Activated B cell treated with CpG ODN at 0.5 μM for 24 hours (primary cell): ENCODE measurements around the gene DNAJC9. TPM values are rescaled to one million over a fixed set of nuclear protein-coding genes. Genes with fewer than 3 reads are reported as not detected.

Experiments used
- ATAC-seq: fragments of 200-7000 bp; cut with Tn5 transposase; one replicate; pipeline ENCODE4 v1.10.0; 2021; ENCODE audit warnings: low read depth, mild to moderate bottlenecking, moderate library complexity
- CTCF ChIA-PET: fragments of 350-600 bp; sonication (Branson Sonifier 250); formaldehyde crosslinking; loops from one replicate; lab custom pipeline; 2021; ENCODE audit warnings: antibody characterized with exemption; lab: Charles Lee
- POLR2A ChIA-PET: fragments of 350-600 bp; sonication (Branson Sonifier 250); formaldehyde crosslinking; loops from one replicate; lab custom pipeline; 2021; ENCODE audit warnings: antibody characterized with exemption; lab: Charles Lee
- DNase-seq: peaks from one replicate; pipeline ENCODE4 v3.0.0; 2022
- H3K27ac Mint-ChIP-seq: one replicate; pipeline ENCODE4 v1.8.0; 2020; ENCODE audit warnings: mixed read lengths
- H3K27me3 Mint-ChIP-seq: one replicate; pipeline ENCODE4 v1.8.0; 2021; ENCODE audit warnings: mixed read lengths
- H3K36me3 Mint-ChIP-seq: one replicate; pipeline ENCODE4 v1.8.0; 2021; ENCODE audit warnings: low read depth, mixed read lengths
- H3K4me1 Mint-ChIP-seq: one replicate; pipeline ENCODE4 v1.8.0; 2021; ENCODE audit warnings: mixed read lengths
- H3K4me3 Mint-ChIP-seq: one replicate; pipeline ENCODE4 v1.8.0; 2020; ENCODE audit warnings: mild to moderate bottlenecking, mixed read lengths
- H3K9me3 Mint-ChIP-seq: one replicate; pipeline ENCODE4 v1.8.0; 2020; ENCODE audit warnings: mixed read lengths
- CTCF ChIP-seq: fragments of 200-600 bp; IDR thresholded peaks from one replicate; pipeline ENCODE4 v1.8.0; 2022; ENCODE audit warnings: antibody characterized with exemption, mild to moderate bottlenecking
- intact Hi-C: fragments of 100-400 bp; cut with micrococcal nuclease; formaldehyde crosslinking; loops from one replicate; pipeline ENCODE4 v1.15.1; 2024
- total RNA-seq: library from RNA; stranded (reverse); gene quantifications from 2 replicates; pipeline ENCODE4 v1.2.3, GENCODE V29; 2022

The DNAJC9 gene
- total RNA-seq, 1 donor from 2014 or later: 22.8 TPM

GRCh38 chr10:73210395-73211105, 36.5 kb downstream of the DNAJC9 start:
- Mint-ChIP-seq H3K36me3 (peaks cover 44% of the 10 kb centered on the region), H3K27me3 (no peaks in the 10 kb centered on the region), H3K4me1 (no peaks in the 10 kb centered on the region), H3K9me3 (no peaks in the 10 kb centered on the region), H3K27ac (no peak overlapping the region), H3K4me3 (no peak overlapping the region)
- ATAC-seq: no peak
- no peak for DNase-seq
- CTCF ChIA-PET: no interaction called here
- POLR2A ChIA-PET: no interaction called here
- TF ChIP-seq CTCF: no peak
- intact Hi-C loops: no loop called here

DNA sequence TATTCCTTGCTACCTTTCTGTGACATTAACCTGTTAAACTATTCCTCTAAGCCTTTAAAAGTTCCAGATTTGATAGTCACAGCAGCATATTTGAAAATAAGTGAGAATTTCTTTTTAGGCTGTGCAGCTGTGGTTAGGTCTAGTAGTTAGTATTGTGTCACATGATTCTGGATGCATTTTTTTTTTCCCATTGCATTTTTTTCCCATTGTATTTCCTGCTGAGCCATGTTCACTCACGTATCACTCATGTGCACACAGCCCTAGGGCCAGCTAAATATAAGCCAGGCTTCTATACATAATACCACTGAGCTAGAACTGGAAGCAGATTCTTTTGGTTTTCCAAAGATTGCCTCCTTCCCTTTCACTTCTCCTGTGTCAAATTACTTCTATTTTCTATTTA, 37.4 kb downstream of the DNAJC9 start:
- Mint-ChIP-seq H3K36me3 (peaks cover 39% of the 10 kb centered on the region), H3K4me1 (no peaks in the 10 kb centered on the region), H3K9me3 (no peaks in the 10 kb centered on the region), H3K4me3 (no peak overlapping the region), H3K27me3 (no peaks in the 10 kb centered on the region), H3K27ac (no peak overlapping the region)
- ChIA-PET CTCF (no interaction called here), POLR2A (no interaction called here)
- no peak for TF ChIP-seq CTCF
- DNase-seq (no peak), ATAC-seq (no peak)
- intact Hi-C loops: no loop called here

- POLR2A ChIA-PET: no interaction called here
- intact Hi-C loops: no loop called here
- no peaks in the 10 kb centered on the region for H3K27me3 Mint-ChIP-seq
Measured at GRCh38 chr10:73207883-73208282, 39.2 kb downstream of the DNAJC9 start.

DNA sequence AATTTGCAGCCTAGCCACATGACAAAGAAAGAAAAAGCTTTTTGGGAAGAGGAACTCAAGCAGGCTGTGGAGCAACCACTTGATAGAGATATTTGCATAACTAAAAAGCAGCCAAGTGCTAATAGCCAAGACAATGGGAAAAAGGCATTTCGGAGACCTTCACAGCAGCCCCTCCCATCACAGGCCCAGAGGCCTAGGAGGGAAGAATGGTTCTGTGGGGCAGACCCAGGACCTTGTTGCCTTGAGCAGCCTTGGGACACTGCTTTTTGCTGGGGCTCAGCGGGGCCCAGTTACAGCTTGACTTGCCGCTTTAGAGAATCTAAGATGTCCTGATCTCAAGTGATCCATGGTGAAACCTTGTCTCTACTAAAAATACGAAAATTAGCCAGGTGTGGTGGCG, 40.7 kb downstream of the DNAJC9 start:
- Mint-ChIP-seq H3K4me3 (no peak overlapping the region), H3K27ac (no peak overlapping the region), H3K9me3 (no peaks in the 10 kb centered on the region), H3K4me1 (no peaks in the 10 kb centered on the region), H3K27me3 (no peaks in the 10 kb centered on the region), H3K36me3 (peaks cover 28% of the 10 kb centered on the region)
- TF ChIP-seq CTCF: no peak
- CTCF ChIA-PET: no interaction called here
- ATAC-seq (no peak), DNase-seq (no peak)
- POLR2A ChIA-PET: no interaction called here
- intact Hi-C loops: no loop called here

More at GRCh38 chr10:73207883-73208282, 39.2 kb downstream of the DNAJC9 start:
- Mint-ChIP-seq H3K27ac (no peak overlapping the region), H3K9me3 (no peaks in the 10 kb centered on the region), H3K36me3 (peaks cover 29% of the 10 kb centered on the region), H3K4me3 (no peak overlapping the region), H3K4me1 (no peaks in the 10 kb centered on the region)
- TF ChIP-seq CTCF: no peak
- CTCF ChIA-PET: no interaction called here
- ATAC-seq (no peak), DNase-seq (no peak)

DNA sequence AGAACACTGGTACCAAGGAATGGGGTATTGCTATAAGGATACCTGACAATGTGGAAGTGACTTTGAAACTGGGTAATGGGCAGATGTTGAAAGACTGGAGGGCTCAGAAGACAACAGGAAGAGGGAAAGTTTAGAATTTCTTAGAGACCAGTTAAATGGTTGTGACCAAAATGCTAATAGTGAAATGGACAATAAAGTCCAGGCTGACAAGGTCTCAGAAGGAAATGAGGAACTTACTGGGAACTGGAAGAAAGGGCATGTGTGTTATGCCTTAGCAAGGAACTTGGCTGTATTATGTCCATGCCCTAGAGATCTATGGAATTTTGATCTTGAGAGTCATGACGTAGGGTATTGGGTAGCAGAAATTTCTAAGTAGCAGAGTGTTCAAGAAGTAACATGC, 41.2 kb downstream of the DNAJC9 start:
- TF ChIP-seq CTCF: no peak
- H3K9me3 Mint-ChIP-seq: no peaks in the 10 kb centered on the region
- intact Hi-C loops: no loop called here
- peaks cover 30% of the 10 kb centered on the region for H3K36me3 Mint-ChIP-seq
- ATAC-seq (no peak), DNase-seq (no peak)
- no peak overlapping the region for H3K4me3 Mint-ChIP-seq
- POLR2A ChIA-PET: no interaction called here
- no peaks in the 10 kb centered on the region for H3K27me3 Mint-ChIP-seq
- H3K4me1 Mint-ChIP-seq: no peaks in the 10 kb centered on the region
- CTCF ChIA-PET: no interaction called here
- no peak overlapping the region for H3K27ac Mint-ChIP-seq
